Stimulated activated CD4-positive, alpha-beta T cell treated with anti-CD3 and anti-CD28 coated beads, Interleukin-12 subunit alpha, Interleukin-12 subunit beta, amount 100 ng/mL, for 48 hours (primary cell): ENCODE results near the gene SLC35D2.
A peak's percentile ranks its signal among the peaks of the same experiment; 100 is the strongest.

Experiments used
- DNase-seq, 3 donors: peaks; one replicate each; pipeline ENCODE4 v3.0.0-alpha.2; 2020; ENCODE audit warnings: low read depth in 2 of 3, low spot score in 1 of 3

SLC35D2 gene

DNA sequence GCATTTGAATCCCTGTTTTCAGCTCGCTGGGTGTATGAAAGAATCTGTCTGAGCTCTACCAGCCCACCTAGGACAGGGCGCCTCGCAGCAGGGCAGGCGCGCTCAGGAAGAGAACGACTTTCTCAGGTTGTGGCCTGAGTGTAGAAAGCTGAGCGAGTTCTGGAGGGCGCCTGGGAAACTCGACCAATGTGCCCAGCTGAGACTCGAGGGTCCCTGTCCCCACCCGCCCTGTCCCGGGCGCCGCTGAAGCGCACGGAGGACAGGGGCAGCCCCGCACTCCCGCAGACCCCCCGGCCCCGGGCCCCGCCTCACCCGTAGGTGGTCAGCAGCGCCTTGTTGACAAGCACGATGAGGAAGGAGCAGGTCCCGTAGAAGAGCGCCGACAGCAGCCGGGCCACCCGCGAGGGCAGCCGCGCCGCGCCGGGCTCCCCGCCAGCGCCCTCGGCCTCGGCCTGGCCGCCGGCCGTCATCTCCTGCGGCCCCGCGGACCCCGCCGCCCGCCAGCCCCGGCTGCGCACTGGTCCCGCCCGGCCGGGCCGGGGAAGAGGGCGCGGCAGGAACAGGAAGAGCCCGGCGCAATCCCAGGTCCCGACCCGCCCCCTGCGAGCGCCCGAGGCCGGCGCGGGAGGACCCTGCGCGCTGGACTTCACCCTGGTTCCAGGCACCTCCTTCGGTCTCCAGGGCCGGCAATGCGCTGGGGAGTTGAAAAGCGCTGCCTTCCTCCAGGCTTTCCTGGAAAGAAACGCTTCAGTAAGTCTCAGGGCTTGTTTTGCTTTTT, at the start of gene SLC35D2:
TSS of gene SLC35D2 (minus strand) at position 547 of the 778 bp plus-strand sequence. CDS start at position 470, 77 bp downstream.
- no peak for DNase-seq

DNA sequence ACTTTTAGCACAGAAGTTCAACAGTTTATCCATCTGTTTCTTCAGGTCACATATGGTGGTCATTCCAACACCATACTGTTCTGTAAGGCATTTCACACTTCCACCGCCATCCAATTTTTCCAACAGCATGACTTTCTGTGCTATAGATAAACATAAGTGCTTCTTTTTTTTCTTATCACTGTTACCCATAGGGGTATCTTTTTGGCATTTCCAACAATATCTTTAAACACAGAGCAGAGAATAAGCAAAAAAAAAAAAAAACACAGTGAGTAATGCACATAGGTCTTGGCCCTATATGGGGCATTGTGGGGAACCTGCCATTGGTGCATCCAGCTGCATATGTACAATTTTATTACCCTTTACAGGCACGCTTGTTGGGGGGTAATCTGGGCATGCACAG, 46.9 kb upstream of the SLC35D2 start:
- no peak for DNase-seq

GRCh38 chr9:96429732-96430131, 46.2 kb upstream of the SLC35D2 start:
- DNase-seq: no peak

- no peak for DNase-seq
Measured at GRCh38 chr9:96425500-96426169, 42.1 kb upstream of the SLC35D2 start.

GRCh38 chr9:96423985-96424336, 40.5 kb upstream of the SLC35D2 start:
- DNase-seq: no peak

- DNase-seq: no peak
Measured at GRCh38 chr9:96423322-96423984, 39.9 kb upstream of the SLC35D2 start.

- no peak for DNase-seq
Measured at GRCh38 chr9:96420468-96421219, 37.1 kb upstream of the SLC35D2 start.

GRCh38 chr9:96419691-96419969, 36.1 kb upstream of the SLC35D2 start:
- no peak for DNase-seq

DNA sequence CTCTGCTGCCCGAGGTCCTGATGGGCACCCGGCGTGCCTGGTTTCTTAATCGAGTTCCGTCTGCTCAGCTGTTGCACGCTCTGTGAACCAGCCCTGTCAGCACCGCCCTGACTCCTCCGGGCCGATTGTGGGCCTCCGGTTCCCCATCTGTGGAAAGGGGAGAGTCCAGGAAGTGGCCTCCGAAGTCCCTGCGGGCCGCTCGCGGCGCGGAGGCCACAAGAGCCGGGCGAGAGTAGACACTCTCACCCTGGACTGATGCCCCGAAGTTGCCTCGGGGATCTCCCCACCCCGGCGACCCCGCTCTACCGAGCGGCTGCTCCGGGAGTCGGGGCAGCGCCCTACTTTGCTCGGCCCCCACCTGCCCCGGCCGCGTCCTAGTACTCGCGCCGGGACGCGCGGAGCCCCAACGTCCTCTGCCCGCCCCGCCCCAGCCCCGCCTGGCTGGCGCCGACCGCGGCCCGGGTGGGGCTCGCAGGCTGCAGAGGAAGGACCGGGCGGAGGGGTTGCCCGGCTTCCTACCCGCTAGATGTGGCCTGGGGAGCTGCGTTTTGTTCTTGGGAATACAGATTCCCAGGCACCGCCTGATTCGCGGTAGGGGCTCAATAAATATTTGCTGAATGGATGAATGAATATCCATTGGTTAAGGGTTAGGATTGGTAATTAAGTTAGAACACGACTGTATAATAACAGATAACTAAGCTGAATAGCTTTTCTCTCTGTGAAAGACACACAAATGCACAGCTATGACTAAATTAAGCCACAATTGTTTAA, 35.6 kb upstream of the SLC35D2 start:
- DNase-seq: peak; percentile 12 to 49 (median 22)

GRCh38 chr9:96418083-96418919, 34.8 kb upstream of the SLC35D2 start, which contains the start of gene ZNF367:
TSS of gene ZNF367 (minus strand) at chr9:96418370. CDS start at chr9:96418032, 338 bp downstream.
- DNase-seq: peak; percentile 84 to 95 (median 88)

GRCh38 chr9:96417661-96418082, 34.2 kb upstream of the SLC35D2 start:
- peak in 1 of 3 donors; percentile 15 for DNase-seq

GRCh38 chr9:96417051-96417586, 33.6 kb upstream of the SLC35D2 start:
- DNase-seq: peak; percentile 82 to 88 (median 87)

GRCh38 chr9:96413302-96414221, 30.1 kb upstream of the SLC35D2 start:
- DNase-seq: no peak

DNA sequence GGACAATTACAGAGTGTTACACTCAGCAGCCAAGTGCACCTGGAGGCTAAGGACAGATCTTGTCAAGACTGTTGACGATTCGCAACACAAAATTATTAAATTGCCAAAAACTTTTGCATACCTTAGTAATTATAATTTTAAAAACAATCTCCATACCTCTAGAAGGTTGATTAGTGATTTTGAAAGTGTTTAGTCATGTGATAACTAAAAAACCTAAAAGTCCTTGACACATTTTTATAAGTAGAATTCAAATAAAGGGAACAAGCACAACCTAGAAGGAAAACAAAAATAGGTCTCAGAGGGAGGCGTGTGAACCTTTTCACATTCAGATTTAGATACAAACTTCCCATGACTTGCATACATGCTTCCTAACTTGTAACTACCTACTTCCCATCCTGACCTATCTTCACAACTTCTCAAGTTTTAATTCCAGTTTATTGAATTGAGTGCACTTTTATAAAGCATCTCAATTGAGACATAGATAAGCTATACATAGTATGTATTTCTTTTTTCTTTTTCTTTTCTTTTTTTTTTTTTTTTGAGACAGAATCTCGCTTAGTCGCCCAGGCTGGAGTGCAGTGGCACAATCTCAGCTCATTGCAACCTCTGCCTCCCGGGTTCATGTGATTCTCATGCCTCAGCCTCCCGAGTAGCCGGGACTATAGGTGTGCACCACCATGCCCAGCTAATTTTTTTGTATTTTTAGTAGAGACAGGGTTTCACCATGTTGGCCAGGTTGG, 28.8 kb upstream of the SLC35D2 start:
- no peak for DNase-seq

DNA sequence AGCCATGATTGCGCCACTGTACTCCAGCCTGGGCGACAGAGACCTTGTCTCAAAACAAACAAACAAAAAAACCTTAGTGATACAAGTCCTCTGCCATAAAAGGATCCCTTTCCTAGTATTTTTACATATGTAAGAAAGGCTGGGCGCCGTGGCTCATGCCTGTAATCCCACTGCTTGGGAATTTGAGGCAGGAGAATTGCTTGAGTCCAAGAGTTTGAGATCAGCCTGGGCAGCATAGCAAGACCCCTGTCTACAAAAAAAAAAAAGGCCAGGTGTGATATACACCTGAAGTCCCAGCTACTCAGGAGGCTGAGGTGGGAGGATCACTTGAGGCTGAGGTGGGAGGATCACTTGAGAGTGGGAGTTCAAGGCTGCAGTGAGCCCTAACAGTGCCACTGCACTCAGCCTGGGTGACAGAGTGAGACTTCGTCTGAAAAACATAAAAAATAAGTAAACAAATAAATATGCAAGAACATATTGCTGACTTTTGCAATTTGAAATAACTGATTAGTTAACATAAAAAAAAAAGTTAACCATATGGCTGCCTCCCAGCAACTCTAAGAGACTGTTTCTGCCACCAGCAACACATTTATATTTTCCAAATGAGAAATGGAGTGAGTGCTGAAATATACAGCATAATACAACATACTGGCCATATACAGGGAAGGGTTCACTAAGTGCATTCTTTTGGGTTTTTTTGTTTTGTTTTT, 27.8 kb upstream of the SLC35D2 start:
- DNase-seq: no peak

- no peak for DNase-seq
Measured at GRCh38 chr9:96408409-96409280, 25.1 kb upstream of the SLC35D2 start.
